GM21825 (cell line): ENCODE data around the gene ASCL1.

Experiments used
- ATAC-seq: cut with Tn5 transposase; IDR thresholded peaks from one replicate; pipeline ENCODE4 v1.9.1; 2021; ENCODE audit warnings: mild to moderate bottlenecking, moderate library complexity; ENCODE audit not compliant: unreplicated experiment

The ASCL1 gene

DNA sequence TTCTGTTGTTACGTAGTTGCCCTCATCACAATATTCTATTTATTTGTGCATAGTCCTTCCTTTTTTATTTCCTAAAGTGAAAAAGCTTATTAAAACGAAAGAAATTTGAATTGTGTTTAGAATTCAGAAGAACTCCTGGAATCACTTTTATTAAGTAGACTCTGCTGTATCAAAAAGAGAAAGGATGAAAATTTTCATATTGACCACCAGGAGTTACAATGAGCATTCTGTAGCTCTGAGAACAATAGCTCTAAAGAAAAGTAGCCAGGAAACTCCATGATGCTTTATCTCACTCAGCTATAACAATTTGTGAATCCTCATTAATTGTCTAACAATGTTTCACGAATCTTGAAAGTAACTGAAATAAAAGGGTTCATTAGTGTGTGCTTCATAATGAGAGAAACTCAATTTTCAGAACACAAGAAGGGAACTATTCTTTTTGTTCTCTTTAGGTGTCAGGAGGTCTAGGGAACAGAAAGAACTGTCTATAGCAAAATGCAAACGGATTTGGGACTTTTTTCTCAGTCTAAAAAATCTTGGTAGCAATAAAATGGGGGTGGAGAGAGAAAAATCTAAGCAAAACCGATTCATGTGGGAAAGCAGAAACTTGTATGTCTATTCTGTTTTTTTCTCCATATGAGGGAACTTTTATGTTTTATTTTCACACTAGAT, 19.3 kb downstream of the ASCL1 start:
- ATAC-seq, result no peak

DNA sequence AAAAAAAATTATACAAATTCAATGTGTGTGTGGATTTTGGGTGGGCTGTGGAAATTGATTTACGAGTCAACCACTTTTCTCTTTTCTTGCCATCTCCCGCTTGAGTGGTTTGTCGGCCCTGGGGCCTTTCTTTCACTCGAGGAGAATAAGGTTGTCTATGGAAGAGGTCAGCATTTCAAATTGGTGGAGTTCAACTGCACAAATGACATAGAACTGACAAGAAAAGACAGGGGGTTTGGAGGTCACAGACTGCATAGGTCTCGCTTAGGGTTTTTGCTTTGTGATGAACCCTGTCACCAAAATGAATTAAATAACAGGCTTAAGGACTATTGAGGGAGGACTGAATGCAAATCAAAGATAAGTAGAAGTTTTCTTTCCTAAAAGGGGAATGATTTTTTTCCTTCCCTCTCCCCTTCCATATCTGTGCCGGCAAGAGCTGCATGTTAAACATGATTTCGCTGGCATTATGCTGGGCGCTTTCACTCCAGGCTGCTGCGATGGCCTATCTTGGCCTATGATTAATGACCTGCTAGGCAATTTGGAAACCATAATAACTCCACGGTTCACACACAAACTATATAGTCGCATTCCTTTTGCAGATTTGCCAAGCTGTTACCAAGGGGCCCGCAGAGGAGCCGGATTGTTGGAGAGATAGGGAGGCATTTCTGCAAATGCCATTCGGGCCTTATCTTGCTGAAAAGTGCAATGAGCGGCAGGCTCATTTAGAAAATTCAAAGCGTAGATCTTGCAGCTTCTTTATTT, 20.7 kb downstream of the ASCL1 start:
- ATAC-seq, result no peak

DNA sequence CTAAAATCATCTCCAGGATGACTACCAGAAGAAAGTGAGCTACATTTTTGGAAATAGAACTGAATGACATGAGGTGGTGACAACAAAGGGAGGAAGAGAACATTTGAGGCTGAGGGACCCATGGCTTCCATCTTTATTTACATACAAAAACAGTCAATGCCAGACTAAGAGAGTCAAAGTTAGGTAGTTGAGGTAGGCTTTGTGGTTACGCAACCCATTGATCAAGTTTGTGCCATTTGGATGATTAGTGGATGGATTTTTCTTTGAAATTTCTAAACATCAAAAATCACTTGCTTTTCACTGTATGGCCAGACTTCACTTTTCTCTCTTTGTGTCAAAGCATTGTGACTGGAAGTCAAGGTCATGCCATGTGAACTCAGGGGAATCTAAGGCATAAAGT, 22.9 kb downstream of the ASCL1 start:
- ATAC-seq, result no peak

GRCh38 chr12:102990419-102990818, 32.9 kb downstream of the ASCL1 start:
- ATAC-seq, result no peak

- ATAC-seq, result no peak
Observed at GRCh38 chr12:102992297-102992696, 34.8 kb downstream of the ASCL1 start.

DNA sequence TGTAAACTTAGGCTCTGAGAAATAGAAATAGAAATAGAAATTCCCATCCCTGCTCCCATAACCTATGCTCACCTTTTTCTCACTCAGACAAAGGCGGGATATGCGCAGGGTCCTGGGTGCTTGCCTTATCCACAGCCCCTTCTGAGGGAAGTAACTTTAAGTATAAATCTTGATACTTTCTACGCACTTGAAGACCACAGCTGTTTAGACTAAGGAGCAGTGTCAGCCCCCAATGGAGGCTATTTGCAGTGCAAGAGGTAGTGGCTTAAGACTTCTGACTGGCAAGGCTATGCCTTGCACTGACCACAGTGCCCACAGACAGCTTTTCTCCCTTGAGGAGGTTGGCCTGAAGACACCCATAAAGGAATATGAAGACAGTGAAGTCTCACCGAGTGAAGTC, 35.2 kb downstream of the ASCL1 start:
- ATAC-seq, result no peak

DNA sequence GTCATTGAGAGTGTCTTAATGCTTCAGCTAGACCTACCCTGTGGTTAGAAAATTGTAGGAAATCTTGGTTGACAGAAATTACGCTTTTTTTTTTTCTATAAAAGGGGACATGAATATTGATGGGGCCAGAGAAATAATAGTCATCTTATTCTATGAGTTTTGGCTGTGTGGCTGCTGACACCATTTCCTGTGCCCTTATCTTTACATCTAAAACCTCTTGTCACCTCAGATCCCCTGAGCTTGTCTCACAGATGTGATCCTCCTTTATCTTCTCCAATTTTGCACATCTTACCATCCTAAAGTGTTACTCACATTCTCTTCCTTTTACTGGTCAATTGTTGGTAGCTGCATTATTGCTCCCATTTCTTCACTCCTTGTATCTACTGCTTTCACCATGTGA, 36.1 kb downstream of the ASCL1 start:
- ATAC-seq, result no peak

DNA sequence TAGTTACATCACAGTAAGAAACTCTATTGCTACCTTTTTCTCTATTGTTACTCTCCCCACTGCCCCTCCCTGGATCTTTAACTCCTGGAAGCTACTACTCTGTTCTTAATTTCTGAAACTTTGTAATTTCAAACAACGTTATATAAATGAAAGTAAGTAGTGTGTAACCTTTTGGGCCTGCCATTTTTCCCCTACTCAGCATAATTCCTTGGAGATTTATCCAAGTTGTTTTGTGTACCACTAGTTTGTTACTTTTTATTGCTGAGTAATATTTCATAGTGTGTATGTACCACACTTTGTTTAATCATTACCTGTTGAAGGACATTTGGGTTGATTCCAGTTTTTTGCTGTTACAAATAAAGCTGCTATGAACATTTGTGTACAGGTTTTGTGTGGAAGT, 37.9 kb downstream of the ASCL1 start:
- no peak for ATAC-seq
